ENCODE results near the gene CACNA1D.
"Not testable (repeated sequence)": the region's sequence is repeated elsewhere in the genome, so short reads cannot be mapped to it uniquely, and the experiment has no call there.

Gene CACNA1D

DNA sequence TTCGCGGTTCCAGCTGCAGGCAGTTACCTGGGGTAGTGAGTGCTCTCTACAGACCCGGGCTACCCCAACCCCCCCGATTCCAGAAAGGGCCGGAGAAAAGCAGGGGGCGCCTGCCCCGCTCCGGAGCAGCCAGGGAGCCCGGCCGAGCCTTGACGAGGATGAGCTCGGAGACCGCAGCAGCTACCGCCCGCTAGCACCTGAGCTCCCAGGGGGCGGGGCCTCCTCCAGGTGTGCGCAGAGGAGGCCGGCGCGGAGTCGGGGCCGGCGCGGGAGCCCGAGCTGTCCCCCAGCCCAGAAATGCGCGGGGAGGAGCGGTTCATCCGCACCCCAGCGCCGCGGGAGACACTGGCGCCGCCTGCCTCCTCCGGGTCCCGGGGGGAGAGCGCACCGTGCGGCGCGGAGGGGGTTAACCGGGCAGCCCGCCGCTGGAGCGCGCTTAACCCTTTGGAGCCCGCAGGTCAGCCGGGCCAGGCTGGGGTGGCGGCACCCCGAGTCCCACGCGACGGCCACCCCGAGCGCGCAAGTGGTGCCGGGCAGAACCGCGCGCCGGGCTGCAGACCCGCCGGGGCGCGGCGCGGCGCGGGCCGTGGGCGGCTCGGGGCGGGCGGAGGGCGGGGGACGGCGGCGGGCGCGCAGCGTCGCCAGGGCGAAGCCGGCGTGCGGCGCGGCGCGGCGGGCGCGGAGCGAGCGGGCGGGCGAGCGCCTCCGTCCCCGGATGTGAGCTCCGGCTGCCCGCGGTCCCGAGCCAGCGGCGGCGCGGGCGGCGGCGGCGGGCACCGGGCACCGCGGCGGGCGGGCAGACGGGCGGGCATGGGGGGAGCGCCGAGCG lies at the start of gene CACNA1D:
Gene CACNA1D (plus strand): TSS at position 649 of the 829 bp plus-strand sequence. CDS start 556 bp downstream, outside the sequence.
- intact Hi-C loops (cut with DNase I), result no loop called here
- peak in 8 of 10 donors; percentile 21 to 90 (median 46) for DNase-seq

DNA sequence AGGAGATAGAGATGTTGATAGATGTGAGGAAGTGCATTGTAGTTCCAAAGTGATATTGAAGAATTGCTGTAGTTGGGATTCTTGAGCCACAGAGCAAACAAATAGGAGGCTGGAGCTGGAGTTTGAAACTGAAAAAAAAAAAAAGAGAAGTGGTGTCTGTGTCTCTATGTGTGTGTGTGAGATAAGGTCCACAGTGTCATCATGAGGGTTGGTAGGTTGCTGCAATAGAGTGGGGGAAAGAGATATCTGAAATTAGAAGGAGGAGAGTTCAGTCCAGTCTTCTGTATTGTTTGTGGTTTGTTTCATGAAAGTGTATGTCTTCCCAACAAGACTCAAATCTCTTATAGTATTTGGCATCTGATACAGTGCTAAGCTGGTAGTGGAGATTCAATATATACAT lies 37.3 kb upstream of the CACNA1D start:
- no peak for DNase-seq
- intact Hi-C loops (cut with DNase I), result no loop called here

GRCh38 chr3:53460326-53460725 lies 34.1 kb upstream of the CACNA1D start:
- intact Hi-C loops (cut with DNase I), result no loop called here
- no peak for DNase-seq

GRCh38 chr3:53464424-53464823 lies 30.0 kb upstream of the CACNA1D start:
- no peak for DNase-seq
- intact Hi-C loops (cut with DNase I), result no loop called here

DNA sequence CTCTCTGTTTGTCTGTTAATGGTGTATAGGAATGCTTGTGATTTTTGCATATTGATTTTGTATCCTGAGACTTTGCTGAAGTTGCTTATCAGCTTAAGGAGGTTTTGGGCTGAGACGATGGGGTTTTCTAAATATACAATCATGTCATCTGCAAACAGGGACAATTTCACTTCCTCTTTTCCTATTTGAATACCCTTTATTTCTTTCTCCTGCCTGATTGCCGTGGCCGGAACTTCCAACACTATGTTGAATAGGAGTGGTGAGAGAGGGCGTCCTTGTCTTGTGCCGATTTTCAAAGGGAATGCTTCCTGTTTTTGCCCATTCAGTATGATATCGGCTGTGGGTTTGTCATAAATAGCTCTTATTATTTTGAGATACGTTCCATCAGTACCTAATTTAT lies 24.7 kb upstream of the CACNA1D start:
- DNase-seq; intact Hi-C loops (cut with DNase I): not testable (repeated sequence)

DNA sequence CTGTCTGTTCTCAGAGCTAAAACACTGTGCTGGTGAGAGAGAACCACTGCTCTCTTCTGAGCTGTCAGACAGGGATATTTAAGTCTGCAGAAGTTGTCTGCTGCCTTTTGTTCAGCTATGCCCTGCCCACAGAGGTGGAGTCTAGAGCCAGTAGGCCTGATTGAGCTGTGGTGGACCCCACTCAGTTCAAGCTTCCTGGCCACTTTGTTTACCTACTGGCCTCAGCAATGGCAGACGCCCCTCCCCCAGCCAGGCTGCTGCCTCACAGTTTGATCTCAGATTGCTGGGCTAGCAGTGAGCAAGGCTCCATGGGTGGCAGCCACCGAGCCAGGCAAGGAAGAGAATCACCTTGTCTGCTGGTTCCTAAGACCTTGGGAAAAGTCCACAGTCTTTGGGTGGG lies 21.0 kb upstream of the CACNA1D start:
- intact Hi-C loops (cut with DNase I), result no loop called here
- DNase-seq, result peak in 1 of 10 donors; percentile 78

- intact Hi-C loops (cut with DNase I); DNase-seq: not testable (repeated sequence)
These were observed 18.0 kb upstream of the CACNA1D start for GRCh38 chr3:53476372-53476771.

GRCh38 chr3:53477689-53478088 lies 16.7 kb upstream of the CACNA1D start:
- DNase-seq; intact Hi-C loops (cut with DNase I): not testable (repeated sequence)

DNA sequence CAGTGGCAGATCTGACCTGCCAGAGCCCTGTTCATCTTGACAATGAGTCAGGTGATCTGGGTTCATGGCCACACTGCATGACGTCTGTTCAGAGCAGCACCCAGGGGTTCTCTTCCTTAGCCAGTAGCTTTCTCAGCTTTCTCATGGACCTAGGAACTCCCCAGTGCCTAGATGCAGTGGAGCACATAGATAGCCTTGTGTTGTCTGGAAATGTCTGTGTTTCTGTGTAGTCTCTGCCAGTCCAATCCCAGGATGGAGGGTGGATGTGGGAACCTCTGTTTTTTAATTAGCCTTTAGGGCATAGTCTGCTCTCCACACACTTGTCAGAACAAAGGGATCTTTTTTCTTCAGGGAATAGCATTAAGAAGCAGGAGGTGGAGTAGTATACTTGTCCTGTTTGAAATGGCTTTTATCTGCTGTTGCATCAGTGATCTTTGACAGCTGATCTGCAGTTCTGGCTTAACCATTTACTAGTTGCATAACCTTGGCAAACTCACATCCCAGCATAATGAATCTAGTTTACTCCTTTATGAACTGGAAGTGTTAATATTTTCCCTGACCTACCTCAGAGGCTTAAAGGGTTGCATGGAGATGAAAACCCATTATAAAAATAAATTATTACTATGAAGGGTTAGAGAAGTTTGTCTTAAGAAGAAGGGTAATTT lies 16.1 kb upstream of the CACNA1D start:
- intact Hi-C loops (cut with DNase I), result no loop called here
- DNase-seq, result no peak

DNA sequence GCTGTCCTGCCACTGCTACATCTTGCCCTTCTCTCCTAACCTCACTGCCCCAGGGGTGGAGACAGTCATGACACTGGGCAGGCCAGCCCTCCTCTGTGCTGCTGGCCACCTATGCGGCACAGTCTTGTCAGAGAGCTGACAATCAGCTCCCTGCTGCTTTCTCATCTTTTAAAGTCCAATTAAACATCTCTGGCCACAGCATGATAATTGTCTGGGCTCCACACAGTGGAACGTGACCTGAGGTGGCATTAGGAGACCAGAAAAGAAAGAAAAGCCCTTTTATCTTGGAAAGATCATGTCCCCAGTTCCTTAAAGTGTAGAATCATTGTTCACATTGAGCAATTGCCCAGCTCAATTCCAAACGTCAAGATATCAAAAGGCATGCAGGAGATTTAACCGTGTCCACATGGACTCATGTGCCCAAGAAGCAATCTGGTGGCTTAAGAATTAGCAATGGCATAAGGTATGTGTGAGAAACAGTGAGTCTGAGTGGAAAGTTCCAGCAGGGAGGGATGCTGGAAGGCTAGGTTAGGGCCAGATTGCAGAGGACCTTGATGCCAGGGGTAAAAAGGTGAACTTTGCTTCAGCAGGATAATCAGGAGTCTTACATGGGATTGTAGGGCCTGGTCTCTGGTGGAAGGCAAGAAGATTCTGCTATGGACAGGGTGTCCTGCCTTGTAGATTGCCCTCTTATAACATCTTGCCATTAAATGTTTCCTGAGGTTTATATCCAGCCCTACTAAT lies 15.3 kb upstream of the CACNA1D start:
- no peak for DNase-seq
- intact Hi-C loops (cut with DNase I), result no loop called here

- intact Hi-C loops (cut with DNase I), result no loop called here
- DNase-seq, result no peak
These were observed 12.2 kb upstream of the CACNA1D start for GRCh38 chr3:53482227-53482626.

- DNase-seq, result no peak
- intact Hi-C loops (cut with DNase I), result no loop called here
These were observed 10.6 kb upstream of the CACNA1D start for GRCh38 chr3:53483821-53484220.

DNA sequence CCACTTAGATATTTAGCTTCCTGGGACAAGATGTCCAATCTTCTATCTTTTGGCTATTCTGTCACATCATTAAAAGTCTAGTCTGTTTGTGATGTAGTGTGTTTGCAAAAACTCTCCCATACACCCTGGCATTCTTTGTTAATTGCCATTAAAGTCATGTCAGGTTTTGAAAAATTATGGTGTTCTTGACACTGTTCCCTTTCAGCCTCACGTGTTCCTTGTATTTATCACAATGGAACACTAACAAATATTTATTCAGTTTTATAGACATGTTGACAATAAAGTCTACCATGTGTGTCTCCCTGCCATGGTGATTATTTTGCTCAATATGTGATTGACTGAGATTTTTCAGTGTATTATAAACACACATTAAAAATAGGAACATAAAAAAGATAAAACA lies 9.4 kb upstream of the CACNA1D start:
- intact Hi-C loops (cut with DNase I), result no loop called here

GRCh38 chr3:53485675-53486403 lies 8.6 kb upstream of the CACNA1D start:
- no peak for DNase-seq
- intact Hi-C loops (cut with DNase I), result no loop called here

More for the DNA sequence above, 9.4 kb upstream of the CACNA1D start:
- no peak for DNase-seq

DNA sequence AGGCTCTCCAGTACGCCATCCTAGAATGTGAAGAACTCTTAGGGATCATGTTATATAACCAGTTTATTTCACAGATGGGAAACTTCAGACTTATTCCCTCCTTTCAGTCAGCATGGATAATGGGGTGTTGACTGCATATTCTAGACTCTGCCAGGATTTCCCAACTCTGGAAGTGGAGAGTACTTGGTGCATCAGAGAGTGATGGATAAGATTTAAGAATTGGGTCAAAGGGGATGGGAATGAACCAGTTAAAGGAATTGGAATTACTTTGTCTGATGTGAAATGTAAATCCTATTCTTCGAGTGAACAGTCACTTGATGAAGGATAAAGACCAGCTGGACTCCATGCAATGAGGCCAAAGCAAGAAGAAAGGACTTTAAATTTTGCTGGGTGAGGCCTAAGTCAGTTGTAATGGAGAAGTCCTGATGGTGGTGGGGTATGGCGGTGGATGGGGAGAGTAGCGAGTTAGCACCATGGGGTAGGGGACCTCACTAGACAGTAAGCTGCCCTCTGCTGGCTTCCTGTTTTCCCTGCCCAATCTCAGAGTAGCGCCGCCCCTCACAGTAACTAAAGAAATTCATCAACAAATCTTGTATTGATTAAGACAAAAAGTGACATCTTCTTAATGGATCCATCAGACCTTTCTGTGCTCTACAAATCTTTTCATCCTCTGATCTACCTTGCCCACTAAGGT lies 7.3 kb upstream of the CACNA1D start:
- intact Hi-C loops (cut with DNase I), result no loop called here

GRCh38 chr3:53489386-53489785 lies 5.0 kb upstream of the CACNA1D start:
- no peak for DNase-seq
- intact Hi-C loops (cut with DNase I), result no loop called here

More for the DNA sequence above, 7.3 kb upstream of the CACNA1D start:
- no peak for DNase-seq

GRCh38 chr3:53489787-53490458 lies 4.5 kb upstream of the CACNA1D start:
- intact Hi-C loops (cut with DNase I), result no loop called here
- no peak for DNase-seq

DNA sequence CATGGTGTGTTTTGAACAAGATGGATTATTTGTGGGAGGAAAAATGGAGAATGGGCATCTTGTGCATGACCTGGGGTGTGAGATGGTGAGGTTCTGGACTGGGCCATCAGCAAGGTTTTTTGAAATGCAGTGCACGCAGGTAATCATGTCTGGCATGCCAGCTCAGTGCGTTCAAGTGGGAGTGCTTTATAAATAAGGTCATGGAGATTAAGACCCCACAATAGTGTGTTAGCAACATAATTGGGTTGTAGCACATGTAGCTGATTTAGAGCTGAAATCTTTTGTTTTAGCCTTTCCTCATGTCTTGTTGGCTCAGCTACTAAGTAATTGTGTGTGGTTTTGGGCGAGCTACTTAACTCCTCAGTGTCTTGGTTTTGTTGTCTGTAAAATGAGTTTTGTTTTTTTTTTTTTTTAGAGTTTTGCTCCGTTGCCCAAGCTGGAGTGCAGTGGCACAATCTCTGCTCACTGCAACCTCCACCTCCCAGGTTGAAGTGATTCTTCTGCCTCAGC lies 3.9 kb upstream of the CACNA1D start:
- DNase-seq, result no peak
- intact Hi-C loops (cut with DNase I), result no loop called here

DNA sequence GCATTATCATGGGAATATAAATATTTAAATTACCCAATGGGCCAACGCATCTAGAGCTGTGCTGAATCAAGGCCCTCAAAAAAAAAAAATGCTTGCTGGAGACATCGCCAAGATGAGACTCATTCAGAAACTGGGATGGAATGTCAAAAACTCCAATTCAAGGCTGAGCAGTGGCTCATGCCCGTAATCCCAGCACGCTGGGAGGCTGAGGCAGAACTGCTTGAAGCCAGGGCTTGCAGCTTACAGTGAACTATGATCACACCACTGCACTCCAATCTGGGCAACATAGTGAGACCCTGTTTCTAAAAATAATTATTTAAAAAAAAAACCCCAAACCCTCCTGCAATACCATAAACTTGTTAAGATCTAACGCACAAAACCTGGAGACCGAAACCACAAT lies 3.1 kb upstream of the CACNA1D start:
- DNase-seq, result no peak
- intact Hi-C loops (cut with DNase I), result no loop called here

Data from posterior cingulate gyrus (tissue), 11 donors.